Left lung (tissue), 10 donors: ENCODE data around the gene LRFN3. TPM values are rescaled to one million over a fixed set of nuclear protein-coding genes. Genes with fewer than 3 reads are reported as not detected.

ENCODE experiments used
- ATAC-seq: fragments of 200-7000 bp; cut with Tn5 transposase; one replicate; pipeline ENCODE4 v1.9.1; 2020; ENCODE audit warnings: moderate library complexity
- DNase-seq, 4 donors: peaks; one replicate each; pipeline ENCODE4 v3.0.0-alpha.2; 2013 to 2020
- H3K27ac ChIP-seq, 2 donors: fragments of 200-600 bp; sonication (generic) in 1 of 2; one replicate each; pipeline versions ENCODE4 v1.5.0 to v1.8.0; 2020 to 2021
- H3K27me3 ChIP-seq, 2 donors: fragments of 200-600 bp; sonication (generic) in 1 of 2; one replicate each; pipeline versions ENCODE4 v1.5.0 to v1.8.0; 2020 to 2021
- H3K36me3 ChIP-seq, 2 donors: fragments of 200-600 bp; sonication (generic) in 1 of 2; one replicate each; pipeline versions ENCODE4 v1.5.0 to v1.8.0; 2020 to 2021
- H3K4me1 ChIP-seq, 2 donors: fragments of 200-600 bp; one replicate each; pipeline ENCODE4 v1.8.0; 2021
- H3K4me3 ChIP-seq, 2 donors: fragments of 200-600 bp; sonication (generic) in 1 of 2; one replicate each; pipeline versions ENCODE4 v1.5.0 to v1.8.0; 2020 to 2021; ENCODE audit warnings: mild to moderate bottlenecking in 1 of 2
- H3K9me3 ChIP-seq, 2 donors: fragments of 200-600 bp; sonication (generic) in 1 of 2; one replicate each; pipeline versions ENCODE4 v1.5.0 to v1.8.0; 2020 to 2021
- intact Hi-C, 2 donors: fragments of 100-400 bp; cut with DNase I; formaldehyde crosslinking; loops; one replicate each; pipeline versions ENCODE4 v1.11.2 to v1.14.2; 2022
- polyA plus RNA-seq, 6 donors: library from polyadenylated mRNA; unstranded; fragments of 120-200 nt; gene quantifications; one replicate each; pipeline ENCODE4 v1.2.1, GENCODE V29; 2013; ENCODE audit not compliant: insufficient read length in 6 of 6
- total RNA-seq, 2 donors: library from RNA; stranded (reverse); fragmentation: NEBNext Ultra II Directional; extraction: Animal tissue kit (Norgen Biotek cat#: 25700); gene quantifications; one replicate each; pipeline ENCODE4 v1.2.1, GENCODE V29; 2021
- TF ChIP-seq, protein P1 (sequence below), 2 donors: fragments of 200-600 bp; sonication (generic) in 1 of 2; IDR thresholded peaks; one replicate each; pipeline versions ENCODE4 v1.5.0 to v1.8.0; 2021; ENCODE audit warnings: antibody characterized with exemption in 2 of 2
- donor health status: DM: no; HTN: yes; CAD: no.
- donor health status: DM: no; HTN: no; CAD: no.

LRFN3 gene
- total and polyA plus RNA-seq, 8 donors: 8.0 to 14.8 (median 12.3) TPM

DNA sequence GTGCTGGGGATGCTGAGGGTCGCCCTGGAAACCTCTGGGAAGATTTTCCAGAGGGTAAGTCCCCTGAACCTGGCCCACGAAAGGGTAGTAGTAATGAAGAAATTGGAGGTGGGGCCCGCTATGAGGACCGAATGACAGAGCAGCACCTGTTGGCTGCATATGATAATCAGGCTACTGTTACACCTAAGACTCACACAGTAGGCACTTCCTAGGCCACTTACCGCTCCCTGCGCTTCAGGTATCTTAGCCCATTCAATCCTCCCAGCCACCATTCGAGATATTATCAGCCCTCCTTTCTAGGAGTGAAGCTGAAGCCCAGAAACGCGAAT, 4.3 kb upstream of the LRFN3 start:
- no peak for ATAC-seq
- Histone ChIP-seq H3K9me3 (no peaks in the 10 kb centered on the region), H3K4me1 (peaks cover 14 to 44% of the 10 kb centered on the region in 2 donors), H3K27me3 (peaks cover 0 to 24% of the 10 kb centered on the region in 2 donors), H3K27ac (no peak overlapping the region), H3K4me3 (no peak overlapping the region), H3K36me3 (no peaks in the 10 kb centered on the region)
- TF ChIP-seq, protein P1, sequence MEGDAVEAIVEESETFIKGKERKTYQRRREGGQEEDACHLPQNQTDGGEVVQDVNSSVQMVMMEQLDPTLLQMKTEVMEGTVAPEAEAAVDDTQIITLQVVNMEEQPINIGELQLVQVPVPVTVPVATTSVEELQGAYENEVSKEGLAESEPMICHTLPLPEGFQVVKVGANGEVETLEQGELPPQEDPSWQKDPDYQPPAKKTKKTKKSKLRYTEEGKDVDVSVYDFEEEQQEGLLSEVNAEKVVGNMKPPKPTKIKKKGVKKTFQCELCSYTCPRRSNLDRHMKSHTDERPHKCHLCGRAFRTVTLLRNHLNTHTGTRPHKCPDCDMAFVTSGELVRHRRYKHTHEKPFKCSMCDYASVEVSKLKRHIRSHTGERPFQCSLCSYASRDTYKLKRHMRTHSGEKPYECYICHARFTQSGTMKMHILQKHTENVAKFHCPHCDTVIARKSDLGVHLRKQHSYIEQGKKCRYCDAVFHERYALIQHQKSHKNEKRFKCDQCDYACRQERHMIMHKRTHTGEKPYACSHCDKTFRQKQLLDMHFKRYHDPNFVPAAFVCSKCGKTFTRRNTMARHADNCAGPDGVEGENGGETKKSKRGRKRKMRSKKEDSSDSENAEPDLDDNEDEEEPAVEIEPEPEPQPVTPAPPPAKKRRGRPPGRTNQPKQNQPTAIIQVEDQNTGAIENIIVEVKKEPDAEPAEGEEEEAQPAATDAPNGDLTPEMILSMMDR (IDR thresholded peaks at IDR 0.05): peak in 1 of 2 donors; percentile 40
- no peak for DNase-seq
- intact Hi-C loops: loop anchor here in 1 of 2 donors (5.0 kb wide), 1 partner anchor 55 kb away; no protein-coding TSS in a partner anchor

DNA sequence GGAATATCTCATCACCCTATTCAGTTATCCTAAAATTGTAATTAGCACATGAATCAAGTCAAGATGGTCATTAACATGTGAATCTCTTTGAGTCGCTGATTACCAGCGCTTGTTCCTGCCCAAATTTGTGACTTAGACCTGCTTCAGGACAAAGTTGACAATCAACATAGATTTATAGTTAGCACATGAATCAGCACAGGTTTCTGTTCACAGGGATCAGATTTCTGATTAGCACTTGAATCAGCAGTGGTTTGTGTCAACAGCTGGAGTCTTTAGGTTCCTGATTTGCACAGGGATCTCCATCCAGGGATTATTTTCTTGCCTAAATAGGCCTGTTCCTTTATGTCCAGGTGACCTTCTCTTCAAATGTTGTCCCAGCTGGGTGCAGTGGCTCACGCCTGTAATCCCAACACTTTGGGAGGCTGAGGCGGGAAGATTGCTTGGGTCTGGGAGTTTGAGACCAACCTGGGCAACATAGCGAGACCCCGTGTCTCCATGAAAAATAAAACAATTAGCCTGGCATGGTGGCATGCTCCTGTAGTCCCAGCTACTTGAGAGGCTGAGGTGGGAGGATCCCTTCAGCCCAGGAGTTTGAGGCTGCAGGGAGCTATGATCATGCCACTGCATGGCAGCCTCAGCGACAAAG, 3.8 kb upstream of the LRFN3 start:
- peak in 1 of 4 donors; percentile 2 for DNase-seq
- Histone ChIP-seq H3K4me3 (no peak overlapping the region), H3K9me3 (no peaks in the 10 kb centered on the region), H3K27me3 (peaks cover 0 to 29% of the 10 kb centered on the region in 2 donors), H3K4me1 (peaks cover 16 to 46% of the 10 kb centered on the region in 2 donors), H3K36me3 (no peaks in the 10 kb centered on the region), H3K27ac (no peak overlapping the region)
- no peak for ATAC-seq
- intact Hi-C loops: loop anchor here in 1 of 2 donors (5.0 kb wide), 1 partner anchor 55 kb away; no protein-coding TSS in a partner anchor
- TF ChIP-seq, protein P1 (IDR thresholded peaks at IDR 0.05): no peak

DNA sequence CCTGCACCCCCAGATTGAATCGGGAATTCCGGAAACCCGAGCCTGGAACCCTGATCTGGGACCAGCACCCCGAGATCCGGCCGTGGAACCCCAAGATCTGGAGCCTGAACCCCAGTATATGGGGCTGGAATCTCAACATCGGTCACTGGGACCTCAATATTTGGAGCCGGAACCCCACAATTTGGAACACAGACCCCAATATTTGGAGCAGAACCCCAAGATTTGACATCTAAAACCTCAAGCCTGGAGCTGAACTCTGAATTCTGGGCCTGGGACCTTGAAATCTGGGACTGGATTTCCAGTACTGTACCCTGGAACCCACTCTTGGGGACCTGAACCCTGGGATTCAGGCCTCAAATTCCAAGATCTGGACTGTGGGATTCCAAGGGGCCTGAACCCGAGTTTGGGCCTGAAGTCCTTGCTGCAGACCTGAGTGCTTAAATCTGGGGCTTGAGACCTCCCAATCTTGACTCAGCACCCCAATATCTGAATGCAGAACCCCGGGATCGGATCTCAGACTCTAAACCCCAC, 629 bp downstream of the LRFN3 start:
- intact Hi-C loops: no loop called here
- peaks cover 10 to 26% of the 10 kb centered on the region in 2 donors for H3K4me1 ChIP-seq
- H3K36me3 ChIP-seq: peaks cover 0 to 18% of the 10 kb centered on the region in 2 donors
- no peaks in the 10 kb centered on the region for H3K9me3 ChIP-seq
- H3K27ac ChIP-seq: peak overlapping the region; percentile 26 to 64
- ATAC-seq (no peak), DNase-seq (no peak)
- TF ChIP-seq, protein P1 (IDR thresholded peaks at IDR 0.05): no peak
- peak overlapping the region; percentile 39 to 54 for H3K4me3 ChIP-seq
- H3K27me3 ChIP-seq: peaks cover 0 to 32% of the 10 kb centered on the region in 2 donors

DNA sequence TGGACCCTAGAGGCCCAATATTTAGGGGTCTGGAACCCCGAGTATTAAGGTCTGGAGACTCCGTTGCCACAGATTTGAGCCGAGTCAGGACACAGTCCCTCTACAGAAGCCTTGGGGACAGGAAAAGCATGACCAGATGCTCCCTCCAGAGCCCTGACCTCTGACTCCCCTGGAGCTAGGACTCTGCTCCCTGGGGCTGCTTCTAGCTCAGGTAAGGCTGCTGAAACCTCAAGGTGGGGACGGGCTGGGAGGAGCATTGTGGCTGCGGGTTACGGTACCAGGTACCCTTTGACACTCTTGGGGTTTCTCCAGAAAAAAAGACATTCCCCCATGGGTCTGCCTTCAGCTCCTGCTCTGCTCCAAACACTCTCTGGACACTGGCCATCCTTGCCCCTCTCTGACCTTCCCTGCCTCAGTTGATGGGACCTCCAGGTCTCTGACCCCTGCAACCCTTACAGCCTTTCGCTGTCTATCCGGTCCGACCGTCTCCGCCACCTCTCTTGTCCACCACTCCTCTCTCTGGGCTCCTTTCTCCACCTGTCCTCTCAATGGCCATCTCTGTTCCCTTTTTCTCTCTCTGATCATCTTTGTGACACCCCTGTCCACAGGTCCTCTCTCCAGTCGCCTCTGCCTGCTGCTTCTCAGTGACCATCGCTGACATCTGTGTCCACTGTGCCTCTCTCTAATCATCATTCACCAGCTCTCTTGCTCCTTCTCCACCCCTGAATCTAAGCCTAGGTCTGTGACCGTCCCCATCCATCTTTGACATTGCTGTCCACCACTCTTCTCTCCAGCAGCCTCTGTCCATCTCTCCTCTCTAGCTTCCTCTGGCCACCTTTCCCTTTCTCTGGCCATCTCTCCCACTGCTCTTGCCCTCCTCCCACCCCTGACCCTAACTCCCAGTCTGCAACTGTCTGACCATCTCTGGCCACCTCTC, 1.4 kb downstream of the LRFN3 start:
- no peak for DNase-seq
- no peak for ATAC-seq

More for the DNA sequence above, 1.4 kb downstream of the LRFN3 start:
- Histone ChIP-seq H3K9me3 (no peaks in the 10 kb centered on the region), H3K36me3 (peaks cover 0 to 18% of the 10 kb centered on the region in 2 donors), H3K27ac (no peak overlapping the region), H3K4me1 (peaks cover 10 to 26% of the 10 kb centered on the region in 2 donors), H3K4me3 (peak overlapping the region in 1 of 2 donors; percentile 54), H3K27me3 (peaks cover 0 to 32% of the 10 kb centered on the region in 2 donors)
- TF ChIP-seq, protein P1 (IDR thresholded peaks at IDR 0.05): no peak
- intact Hi-C loops: no loop called here
